SW 1271 (cell line): Measurements from ENCODE around the gene ANGPTL2.
"Not testable (repeated sequence)": the region's sequence is repeated elsewhere in the genome, so short reads cannot be mapped to it uniquely, and the experiment has no call there.

Experiments
- DNase-seq, 2 experiments: peaks; one replicate each; lab custom pipeline; 2025; lab: John Stamatoyannopoulos, UW

ANGPTL2 gene

GRCh38 chr9:127154390-127155191, 32.2 kb upstream of the ANGPTL2 start:
- DNase-seq = no peak

DNA sequence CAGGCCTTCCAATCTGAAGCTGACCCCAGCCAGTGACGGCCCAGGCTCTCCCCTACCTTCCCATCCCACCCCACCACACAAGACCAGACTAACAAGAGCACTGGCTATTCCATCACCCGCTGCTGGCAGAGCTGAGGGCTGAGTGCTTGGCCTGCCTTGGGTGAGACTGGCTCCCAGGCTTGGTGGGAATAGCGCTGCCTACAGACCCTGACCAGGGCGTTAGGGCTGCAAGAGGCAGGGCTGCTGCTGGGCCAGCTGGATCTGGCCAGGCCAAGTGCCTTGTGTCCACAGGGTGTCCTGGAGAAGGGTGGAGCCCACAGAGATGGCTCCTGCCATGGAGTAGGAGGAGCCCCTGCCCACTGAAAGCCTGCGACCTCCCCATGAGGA, 31.6 kb upstream of the ANGPTL2 start:
- DNase-seq = no peak

- no peak for DNase-seq
Observed at GRCh38 chr9:127153501-127153900, 31.1 kb upstream of the ANGPTL2 start.

- DNase-seq = no peak
Observed at GRCh38 chr9:127149463-127150390, 27.3 kb upstream of the ANGPTL2 start.

DNA sequence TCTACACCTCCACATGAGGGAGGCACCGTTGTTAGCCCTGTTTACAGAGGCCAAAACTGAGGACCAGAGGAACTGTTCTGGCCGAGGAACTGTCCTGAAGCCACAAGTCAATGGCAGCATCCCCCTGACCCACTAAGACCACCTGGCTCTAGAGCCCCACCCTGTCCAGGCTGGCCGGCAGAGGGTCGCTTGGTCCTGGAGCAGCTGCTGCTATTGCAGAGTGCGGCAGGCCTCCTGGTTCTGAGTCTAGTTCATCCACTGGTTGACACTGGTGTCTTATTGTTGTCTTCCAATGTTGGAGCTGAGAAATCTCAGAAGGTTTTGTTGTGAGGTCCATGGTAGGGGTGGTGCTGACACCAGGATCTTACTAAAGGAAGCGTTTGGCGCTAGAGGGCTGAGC, 26.6 kb upstream of the ANGPTL2 start:
- no peak for DNase-seq

DNA sequence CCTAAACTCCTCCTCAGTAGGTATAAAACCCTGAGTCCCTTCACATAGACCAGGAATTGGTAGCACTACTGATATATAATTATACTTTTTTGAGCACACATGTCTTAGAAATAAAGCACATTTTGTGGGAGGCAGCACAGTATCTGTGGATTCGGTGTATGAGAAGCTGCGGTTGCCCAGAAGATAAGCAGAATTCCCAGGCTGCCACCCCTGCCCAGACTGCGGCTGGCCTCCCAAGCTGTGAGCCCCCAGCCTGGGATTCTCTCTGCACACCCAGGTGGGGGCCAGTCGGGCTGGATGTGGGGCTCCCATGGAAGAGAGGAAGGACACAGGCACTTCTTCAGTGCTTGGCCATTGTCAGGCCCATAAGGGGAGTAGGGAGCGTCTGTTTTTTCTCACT, 25.6 kb upstream of the ANGPTL2 start:
- no peak for DNase-seq

GRCh38 chr9:127147251-127147650, 24.8 kb upstream of the ANGPTL2 start:
- no peak for DNase-seq

DNA sequence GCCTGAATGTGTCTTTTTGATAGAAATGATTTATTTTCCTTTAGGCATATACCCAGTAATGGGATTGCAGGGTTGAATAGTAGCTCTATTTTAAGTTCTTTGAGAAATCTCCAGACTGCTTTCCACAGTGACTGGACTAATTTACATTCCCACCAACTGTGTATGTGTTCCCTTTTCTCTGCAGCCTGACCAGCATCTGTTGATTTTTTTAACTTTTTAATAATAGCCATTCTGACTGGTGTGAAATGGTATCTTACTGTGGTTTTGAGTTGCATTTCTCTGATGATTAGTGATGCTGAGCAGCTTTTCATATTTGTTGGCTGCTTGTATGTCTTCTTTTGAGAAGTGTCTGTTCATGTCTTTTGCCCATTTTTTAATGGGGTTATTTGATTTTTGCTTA, 24.4 kb upstream of the ANGPTL2 start:
- not testable (repeated sequence) for DNase-seq

DNA sequence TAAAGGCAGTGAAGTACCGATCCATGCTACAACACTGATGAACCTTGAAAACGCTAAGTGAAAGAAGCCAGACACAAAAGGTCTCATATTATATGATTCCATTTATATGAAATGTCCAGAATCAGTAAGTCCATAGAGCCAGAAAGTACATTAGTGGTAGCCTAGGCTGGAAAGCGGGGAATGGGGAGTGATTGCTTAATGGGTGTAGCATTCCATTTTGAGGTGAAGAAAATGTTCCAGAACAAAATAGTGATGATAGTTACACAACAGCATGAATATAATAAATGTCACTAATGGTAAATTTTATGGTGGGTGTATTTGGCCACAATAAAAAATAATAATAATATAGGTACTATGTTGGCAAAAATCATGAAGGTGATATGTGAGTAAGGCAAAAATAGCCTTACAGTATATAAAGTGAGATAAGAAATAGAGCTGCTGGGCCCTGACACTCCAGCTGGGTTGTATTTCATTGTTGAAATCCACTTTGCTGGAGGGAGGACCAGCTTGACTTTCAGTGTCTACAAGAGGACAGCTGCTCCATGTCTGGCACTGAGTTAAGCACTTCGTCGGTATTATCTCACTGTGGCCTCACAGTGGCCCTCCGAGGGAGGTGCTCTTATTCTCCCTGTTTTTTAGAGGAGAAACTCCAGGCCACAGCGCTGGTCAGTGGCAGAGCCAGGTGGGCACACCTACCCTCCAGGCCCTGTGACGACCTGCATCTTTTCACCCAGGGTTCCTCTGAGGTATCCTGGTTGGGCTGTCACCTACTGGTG, 22.4 kb upstream of the ANGPTL2 start:
- peak in 1 of 2 experiments; percentile 4 for DNase-seq

GRCh38 chr9:127143920-127144465, 21.6 kb upstream of the ANGPTL2 start:
- DNase-seq = no peak

- DNase-seq = no peak
Observed at GRCh38 chr9:127142931-127143464, 20.6 kb upstream of the ANGPTL2 start.

GRCh38 chr9:127142291-127142690, 19.9 kb upstream of the ANGPTL2 start:
- no peak for DNase-seq

GRCh38 chr9:127140842-127141675, 18.6 kb upstream of the ANGPTL2 start:
- DNase-seq = no peak

DNA sequence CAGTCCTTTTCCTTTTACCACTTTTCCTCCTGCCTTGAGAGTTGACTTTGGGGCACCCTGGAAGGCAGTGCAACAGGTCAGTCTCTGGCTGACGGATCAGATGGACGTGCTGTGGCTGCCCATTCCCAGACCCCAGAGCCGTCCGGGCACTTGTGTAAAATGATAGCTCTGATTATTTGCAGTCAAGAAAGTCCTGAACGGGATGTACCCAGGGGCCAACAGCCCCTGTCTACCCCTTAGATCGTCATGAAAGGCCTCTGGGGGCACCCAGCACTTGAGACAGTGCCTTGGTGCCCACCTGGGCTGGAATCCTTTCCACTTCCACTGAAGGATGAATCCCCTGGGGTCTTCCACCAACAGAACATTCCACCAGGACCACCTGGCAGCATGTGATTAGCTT, 17.7 kb upstream of the ANGPTL2 start:
- no peak for DNase-seq

DNA sequence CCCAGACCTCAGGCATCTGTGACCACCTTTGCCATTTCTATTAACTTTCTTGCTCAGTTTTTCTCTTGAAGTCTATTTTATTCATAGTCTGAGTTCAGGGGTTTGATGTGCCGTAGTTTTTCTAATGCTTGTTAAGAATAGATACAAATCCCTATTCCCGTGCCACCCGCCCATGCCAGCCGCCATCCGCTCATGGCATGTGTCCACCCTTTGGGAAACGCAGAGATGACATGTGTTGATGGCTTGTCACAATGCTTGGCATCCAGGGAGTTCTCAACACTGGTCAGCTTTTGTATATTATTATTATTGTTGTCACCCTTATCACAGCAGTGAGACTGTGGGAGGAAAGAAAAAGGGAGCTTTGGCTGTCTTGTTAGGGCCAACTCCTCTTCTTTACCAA, 17.3 kb upstream of the ANGPTL2 start:
- no peak for DNase-seq

- no peak for DNase-seq
Observed at GRCh38 chr9:127139071-127139731, 16.8 kb upstream of the ANGPTL2 start.

GRCh38 chr9:127138444-127138843, 16.0 kb upstream of the ANGPTL2 start:
- DNase-seq = no peak

DNA sequence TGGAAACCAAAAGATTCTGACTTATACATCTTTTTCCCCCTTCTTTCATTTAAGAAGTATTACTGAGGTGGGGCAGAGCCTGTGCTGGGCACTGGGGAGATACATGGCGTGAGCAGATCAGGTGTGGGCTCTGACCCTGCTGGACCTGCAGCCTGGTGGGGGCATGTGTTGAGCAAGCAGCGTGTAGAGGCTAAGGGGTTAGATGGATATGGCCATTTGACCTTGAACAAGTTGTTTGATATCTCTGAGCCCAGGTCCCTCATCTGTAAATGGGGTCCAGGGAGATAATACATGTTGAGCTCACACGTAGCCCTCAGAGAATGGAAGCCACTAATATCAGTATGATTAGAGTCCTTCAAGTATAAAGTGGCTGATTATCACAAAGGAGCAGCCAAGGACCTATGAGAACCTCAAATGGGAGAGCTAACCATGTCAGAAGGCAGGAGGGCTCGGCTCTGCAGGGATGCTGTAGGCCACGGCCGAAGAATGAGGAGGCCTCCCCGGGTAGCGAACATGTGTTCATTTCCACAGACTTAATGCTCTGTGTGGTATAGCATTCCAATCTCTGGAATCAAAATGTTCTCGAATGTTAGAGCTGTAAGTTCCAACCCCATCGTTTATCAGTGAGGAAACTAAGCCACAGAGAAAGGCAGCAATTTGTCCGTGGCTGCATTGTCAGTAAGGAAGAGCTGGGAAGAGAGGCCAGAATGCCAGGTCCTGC, 15.4 kb upstream of the ANGPTL2 start:
- DNase-seq = no peak

DNA sequence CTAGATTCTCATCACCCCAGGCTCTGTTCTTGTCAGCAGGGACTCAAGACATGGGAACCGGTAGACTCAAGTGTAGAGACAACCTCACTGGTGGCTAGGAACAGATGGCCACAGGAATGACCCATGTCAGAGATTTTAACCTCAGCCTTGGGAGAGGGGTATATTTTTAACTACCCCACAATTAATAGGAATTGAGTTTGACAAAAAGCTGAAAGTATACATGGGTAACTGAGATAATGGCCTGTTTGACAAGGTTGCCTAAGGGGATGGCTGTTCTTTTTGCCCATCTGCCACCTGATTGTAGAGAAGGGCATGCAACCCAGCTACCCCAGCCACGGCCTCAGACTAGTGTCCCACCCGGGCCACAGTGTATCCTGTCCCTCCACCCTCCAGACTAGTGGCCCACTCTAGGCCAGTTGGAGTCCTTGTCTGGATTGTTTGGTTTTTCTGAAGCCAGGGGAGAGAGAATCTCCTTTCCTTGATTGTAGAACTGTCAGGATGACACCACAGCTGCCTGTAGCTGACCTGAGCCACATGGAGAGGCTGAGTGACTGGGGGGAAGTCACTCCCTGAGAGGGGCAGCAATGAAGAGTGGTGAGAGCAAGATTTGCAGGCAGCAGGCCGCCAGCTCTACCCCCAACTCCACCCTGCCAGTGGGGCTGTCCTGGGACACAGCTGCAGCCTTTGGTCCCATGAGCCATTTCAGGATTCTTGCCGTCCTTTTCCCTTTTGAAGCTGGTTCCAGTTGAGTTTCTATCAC, 14.6 kb upstream of the ANGPTL2 start:
- DNase-seq = no peak
